ENCODE measurements around the gene STMN1.

GRCh38 chr1:25893116-25893515 lies 13.1 kb downstream of the STMN1 start:
- TF ChIP-seq CTCF (IDR thresholded peaks at IDR 0.05), result no peak
- TF ChIP-seq POLR2AphosphoS5 (IDR thresholded peaks at IDR 0.05), result no peak
- no peak for TF ChIP-seq POLR2A (IDR thresholded peaks at IDR 0.05)
